GM12864 (cell line): ENCODE data around the gene OR8B4.

Experiments used
- DNase-seq: peaks from one replicate; pipeline ENCODE4 v3.0.0-alpha.2; 2011; ENCODE audit warnings: low read depth
- H3K4me3 ChIP-seq: 2 replicates; pipeline ENCODE4 v1.5.1; 2011; ENCODE audit warnings: mild to moderate bottlenecking, low read depth, low read length, control low read depth
- CTCF ChIP-seq: IDR thresholded peaks from 2 replicates; pipeline ENCODE4 v1.5.1; 2011; ENCODE audit warnings: low read depth, mild to moderate bottlenecking, moderate library complexity, low read length, control low read depth, inconsistent platforms; ENCODE audit errors: missing control alignments

OR8B4 gene

GRCh38 chr11:124442442-124442841 is 17.8 kb upstream of the OR8B4 start:
- H3K4me3 ChIP-seq, result no peak overlapping the region
- no peak for DNase-seq
- no peak for TF ChIP-seq CTCF

DNA sequence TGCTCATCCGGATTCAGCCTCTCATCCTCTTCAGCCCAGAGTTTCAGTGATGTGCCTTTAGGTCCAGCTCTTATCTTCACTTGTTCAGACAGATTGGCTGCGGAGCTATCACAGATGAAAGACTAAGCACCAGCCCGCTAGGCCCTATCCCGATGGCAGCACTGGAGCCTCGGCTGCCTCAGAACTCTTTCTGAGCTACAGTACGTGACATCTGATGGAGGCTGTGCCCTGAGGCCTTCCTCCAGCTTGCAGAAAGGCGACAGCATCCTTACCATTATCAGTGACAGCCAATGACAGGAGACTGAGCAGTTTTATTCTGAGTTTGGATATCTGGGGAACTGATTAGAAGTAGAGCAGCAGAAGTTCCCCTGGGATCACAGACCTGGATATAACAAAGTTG is 16.8 kb upstream of the OR8B4 start:
- DNase-seq, result no peak
- TF ChIP-seq CTCF, result no peak
- no peak overlapping the region for H3K4me3 ChIP-seq

DNA sequence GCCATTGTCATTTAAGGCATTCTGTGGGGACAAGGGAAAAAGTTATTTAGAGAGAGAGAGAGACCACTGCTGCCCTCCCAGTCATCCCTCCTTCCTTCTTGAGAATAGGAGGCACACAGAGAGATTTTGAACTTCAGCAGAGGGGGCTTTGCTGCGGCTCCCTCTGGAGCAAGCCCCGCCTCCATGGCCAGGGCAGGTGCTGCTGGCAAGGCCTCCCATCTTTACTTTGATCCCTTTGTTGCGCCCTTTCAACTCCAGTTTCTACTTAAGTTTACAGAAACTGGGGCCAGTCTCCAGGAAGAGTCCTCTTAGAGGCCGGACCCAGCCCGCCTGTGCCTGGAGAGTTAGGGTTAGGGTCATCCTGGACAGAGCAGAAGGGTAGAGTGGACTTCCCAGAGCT is 16.4 kb upstream of the OR8B4 start:
- TF ChIP-seq CTCF, result no peak
- no peak for DNase-seq
- no peak overlapping the region for H3K4me3 ChIP-seq

DNA sequence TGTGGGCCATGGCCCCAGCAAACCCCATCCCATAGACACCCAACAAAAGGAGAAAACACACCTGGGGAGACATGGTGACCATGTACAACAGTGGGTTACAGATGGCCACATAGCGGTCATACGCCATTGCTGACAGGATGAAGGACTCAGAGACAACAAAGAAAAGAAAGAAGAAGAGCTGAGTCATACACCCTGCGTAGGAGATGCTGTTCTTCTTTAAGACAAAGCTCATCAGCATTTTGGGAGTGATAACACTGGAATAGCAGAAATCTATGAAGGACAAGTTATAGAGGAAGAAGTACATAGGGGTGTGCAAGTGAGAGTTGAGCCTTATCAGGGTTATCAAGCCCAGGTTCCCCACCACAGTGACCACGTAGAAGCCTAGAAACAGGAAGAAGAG is 15.9 kb upstream of the OR8B4 start:
- no peak for TF ChIP-seq CTCF
- no peak for DNase-seq
- H3K4me3 ChIP-seq, result no peak overlapping the region

DNA sequence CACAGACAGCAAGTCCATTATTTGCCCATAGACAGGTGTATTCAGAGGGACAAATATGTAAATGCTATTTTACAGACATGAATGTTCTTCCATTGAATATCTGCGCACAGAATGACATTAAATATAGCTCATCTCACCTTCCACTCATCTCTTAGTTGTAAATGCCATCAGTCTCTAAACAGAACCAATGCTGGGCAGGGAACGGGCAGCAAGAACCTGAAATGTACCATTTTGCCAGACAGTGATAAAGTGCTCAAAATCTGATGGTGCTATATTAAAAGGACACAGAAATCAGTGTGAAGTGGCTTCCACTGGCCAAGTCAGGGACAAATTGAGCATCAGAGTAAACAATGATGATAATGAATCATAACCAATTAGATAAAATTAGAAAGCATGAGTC is 10.0 kb upstream of the OR8B4 start:
- DNase-seq, result no peak
- H3K4me3 ChIP-seq, result no peak overlapping the region
- TF ChIP-seq CTCF, result no peak

GRCh38 chr11:124429599-124429998 is 4.9 kb upstream of the OR8B4 start:
- TF ChIP-seq CTCF, result no peak
- no peak overlapping the region for H3K4me3 ChIP-seq

DNA sequence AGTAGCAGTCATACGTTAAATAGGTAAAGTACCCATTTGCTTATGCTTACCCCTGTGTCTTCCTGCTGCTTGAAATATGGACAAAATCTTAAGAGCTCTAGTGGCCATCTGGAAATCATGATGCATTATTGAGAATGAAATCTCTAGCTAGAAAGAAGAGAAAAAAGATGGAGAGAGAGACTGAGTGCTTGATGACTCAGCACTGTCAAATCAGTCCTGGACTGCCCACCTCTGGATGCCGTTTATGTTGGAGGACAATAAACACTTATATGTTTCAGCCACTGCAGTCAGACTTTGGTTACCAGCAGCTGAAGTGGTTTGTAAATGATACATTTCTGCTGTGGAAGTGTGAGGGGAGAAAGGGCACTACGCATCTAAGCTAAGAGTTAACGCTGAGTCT is 3.6 kb downstream of the OR8B4 start:
- H3K4me3 ChIP-seq, result no peak overlapping the region
- DNase-seq, result no peak
- no peak for TF ChIP-seq CTCF

More at GRCh38 chr11:124429599-124429998, 4.9 kb upstream of the OR8B4 start:
- no peak for DNase-seq
